Ishikawa (cell line): ENCODE results near the gene EME1.

ENCODE experiments used
- NFIC ChIP-seq: IDR thresholded peaks from 2 replicates; pipeline ENCODE4 v1.6.1; 2012
- TEAD4 ChIP-seq: IDR thresholded peaks from 2 replicates; pipeline ENCODE4 v1.6.1; 2012

DNA sequence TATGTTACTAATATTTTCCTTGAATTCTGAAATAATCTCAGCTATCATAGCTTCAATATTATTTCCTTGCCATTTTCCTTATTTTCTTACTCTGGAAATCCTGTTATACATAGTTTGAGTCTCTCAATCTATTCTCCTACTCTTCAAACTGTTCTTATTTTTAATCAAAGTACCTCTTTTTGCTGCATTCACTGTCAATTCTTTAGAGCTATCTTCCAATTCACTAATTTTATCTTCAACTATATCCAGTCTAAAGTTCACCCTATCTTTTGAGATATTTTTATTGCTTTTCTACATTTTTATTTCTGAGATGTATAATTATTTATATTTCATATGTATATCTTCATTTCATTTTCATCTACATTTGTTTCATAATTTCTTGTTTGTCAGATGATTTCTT is 34.4 kb upstream of the EME1 start:
- TF ChIP-seq NFIC (no peak), TEAD4 (no peak)
